Smooth muscle cell (in vitro differentiated cells): ENCODE data around the gene RNF113A. TPM values are rescaled to one million over a fixed set of nuclear protein-coding genes. Genes with fewer than 3 reads are reported as not detected.
"Not testable (repeated sequence)": the region's sequence is repeated elsewhere in the genome, so short reads cannot be mapped to it uniquely, and the experiment has no call there.

ENCODE experiments used
- DNase-seq: peaks from one replicate; lab custom pipeline; 2025; ENCODE audit not compliant: unreplicated experiment; lab: John Stamatoyannopoulos, UW
- H2AFZ ChIP-seq: fragments of 200-600 bp; sonication (generic); 2 replicates; pipeline ENCODE4 v1.6.0; 2016; ENCODE audit warnings: antibody characterized with exemption, low read depth, mild to moderate bottlenecking
- H3F3A ChIP-seq: fragments of 200-600 bp; sonication (generic); 2 replicates; pipeline ENCODE4 v1.6.0; 2017; ENCODE audit warnings: antibody characterized with exemption, low read depth
- H3K27ac ChIP-seq: fragments of 200-600 bp; sonication (generic); 2 replicates; pipeline ENCODE4 v1.5.1; 2016; ENCODE audit warnings: low read depth, mild to moderate bottlenecking
- H3K27me3 ChIP-seq: fragments of 200-600 bp; sonication (generic); 2 replicates; pipeline ENCODE4 v1.6.1; 2016; ENCODE audit warnings: low read depth, mild to moderate bottlenecking
- H3K36me3 ChIP-seq: fragments of 200-600 bp; sonication (generic); 2 replicates; pipeline ENCODE4 v1.5.1; 2016; ENCODE audit warnings: low read depth
- H3K4me1 ChIP-seq: fragments of 200-600 bp; sonication (generic); 2 replicates; pipeline ENCODE4 v1.5.1; 2016; ENCODE audit warnings: low read depth
- H3K4me2 ChIP-seq: fragments of 200-600 bp; sonication (generic); 2 replicates; pipeline ENCODE4 v1.6.0; 2016; ENCODE audit warnings: mild to moderate bottlenecking
- H3K4me3 ChIP-seq: fragments of 200-600 bp; sonication (generic); 2 replicates; pipeline ENCODE4 v1.5.1; 2016; ENCODE audit warnings: mild to moderate bottlenecking
- H3K79me2 ChIP-seq: fragments of 200-600 bp; sonication (generic); 2 replicates; pipeline ENCODE4 v1.6.0; 2016; ENCODE audit warnings: low read depth, mild to moderate bottlenecking
- H3K9ac ChIP-seq: fragments of 200-600 bp; sonication (generic); 2 replicates; pipeline ENCODE4 v1.6.0; 2016; ENCODE audit warnings: low read depth
- H3K9me3 ChIP-seq: fragments of 200-600 bp; sonication (generic); replicated peaks from 2 replicates; pipeline ENCODE4 v1.5.1; 2016; ENCODE audit warnings: low read depth
- H4K20me1 ChIP-seq: fragments of 200-600 bp; sonication (generic); 2 replicates; pipeline ENCODE4 v1.6.0; 2016; ENCODE audit warnings: low read depth
- CTCF ChIP-seq: fragments of 200-600 bp; sonication (generic); IDR thresholded peaks from 2 replicates; pipeline ENCODE4 v1.5.1; 2017; ENCODE audit warnings: borderline replicate concordance, mild to moderate bottlenecking, antibody characterized with exemption; ENCODE audit not compliant: insufficient read depth, poor library complexity, severe bottlenecking
- WGBS: methylation state at CpG from one replicate; pipeline ENCODE4 v1.1.7; 2016; ENCODE audit warnings: low lambda C conversion rate; 5-methylcytosine and 5-hydroxymethylcytosine counted together
- polyA plus RNA-seq: library from polyadenylated mRNA; unstranded; fragments of >200 nt; fragmentation: Nextera tagmentation; extraction: Ambion mirVana; gene quantifications from 2 replicates; pipeline ENCODE4 v1.2.1, GENCODE V29; 2016
- total RNA-seq: library from RNA; depleted of rRNA; stranded (reverse); fragments of >200 nt; gene quantifications from 2 replicates; pipeline ENCODE4 v1.2.3, GENCODE V29; 2014

The RNF113A gene
- total and polyA plus RNA-seq, 2 experiments from 2014 or later, result 16.9 to 19.7 TPM

- H3K79me2 ChIP-seq, result no peaks in the 10 kb centered on the region
- no peak overlapping the region for H2AFZ ChIP-seq
- 90% methylated on average over 5 of the region's 5 CpGs for WGBS
- no peak overlapping the region for H3K4me2 ChIP-seq
- H3K27me3 ChIP-seq, result no peaks in the 10 kb centered on the region
- H4K20me1 ChIP-seq, result no peaks in the 10 kb centered on the region
- H3K9me3 ChIP-seq, result no peaks in the 10 kb centered on the region
- TF ChIP-seq CTCF, result no peak
- no peaks in the 10 kb centered on the region for H3K4me1 ChIP-seq
- H3K36me3 ChIP-seq, result no peaks in the 10 kb centered on the region
- H3K27ac ChIP-seq, result no peak overlapping the region
- no peaks in the 10 kb centered on the region for H3F3A ChIP-seq
- H3K9ac ChIP-seq, result no peak overlapping the region
- no peak overlapping the region for H3K4me3 ChIP-seq
- no peak for DNase-seq
Measured at GRCh38 chrX:119828446-119828845, 43.1 kb downstream of the RNF113A start.

- WGBS, result 78% methylated on average over 7 of the region's 7 CpGs
- H3K27ac ChIP-seq, result no peak overlapping the region
- H3K27me3 ChIP-seq, result no peaks in the 10 kb centered on the region
- no peak overlapping the region for H3K9ac ChIP-seq
- no peak overlapping the region for H3K4me3 ChIP-seq
- no peak for DNase-seq
- no peaks in the 10 kb centered on the region for H3F3A ChIP-seq
- H3K9me3 ChIP-seq, result no peaks in the 10 kb centered on the region
- no peak overlapping the region for H2AFZ ChIP-seq
- no peak for TF ChIP-seq CTCF
- H4K20me1 ChIP-seq, result no peaks in the 10 kb centered on the region
- no peaks in the 10 kb centered on the region for H3K36me3 ChIP-seq
- no peaks in the 10 kb centered on the region for H3K4me1 ChIP-seq
- H3K4me2 ChIP-seq, result no peak overlapping the region
- H3K79me2 ChIP-seq, result no peaks in the 10 kb centered on the region
Measured at GRCh38 chrX:119826399-119826959, 45.1 kb downstream of the RNF113A start.

- not testable (repeated sequence) for H3K36me3 ChIP-seq, H3K9ac ChIP-seq, DNase-seq, H3K9me3 ChIP-seq, H3K4me3 ChIP-seq, H4K20me1 ChIP-seq, H2AFZ ChIP-seq, H3K27ac ChIP-seq, H3K27me3 ChIP-seq, H3F3A ChIP-seq, H3K79me2 ChIP-seq, H3K4me2 ChIP-seq, H3K4me1 ChIP-seq
- WGBS, result 100% methylated on average over 1 of the region's 5 CpGs
Measured at GRCh38 chrX:119824221-119824620, 47.3 kb downstream of the RNF113A start.

- not testable (repeated sequence) for H3K27me3 ChIP-seq, H3K9me3 ChIP-seq
Measured at GRCh38 chrX:119821703-119822102, 49.8 kb downstream of the RNF113A start.

More at GRCh38 chrX:119821703-119822102, 49.8 kb downstream of the RNF113A start:
- not testable (repeated sequence) for DNase-seq, H3K79me2 ChIP-seq, H3K36me3 ChIP-seq, H3K4me2 ChIP-seq, H3K9ac ChIP-seq, H3K4me3 ChIP-seq, H3K27ac ChIP-seq, H4K20me1 ChIP-seq, H3F3A ChIP-seq, H3K4me1 ChIP-seq, H2AFZ ChIP-seq
- WGBS, result 88% methylated on average over 3 of the region's 3 CpGs

Other genes starting within 250 kb of the RNF113A start
- 58.1 and 75.1 TPM in 2 replicates for gene SEPTIN6, start 178.6 kb downstream of the RNF113A start, total RNA-seq
- 50.6 and 58.4 TPM in 2 replicates for gene SEPTIN6, start 178.6 kb downstream of the RNF113A start, polyA plus RNA-seq
- gene SOWAHD, start 113.1 kb downstream of the RNF113A start, total RNA-seq, result not detected in 2 replicates
- gene SOWAHD, start 113.1 kb downstream of the RNF113A start, polyA plus RNA-seq, result 0.33 TPM in 1 of 2 replicates, not detected in the other
- gene RPL39, start 80.1 kb downstream of the RNF113A start, total RNA-seq, result 4,715 and 4,767 TPM in 2 replicates
- 764 and 823 TPM in 2 replicates for gene RPL39, start 80.1 kb downstream of the RNF113A start, polyA plus RNA-seq
- 2.8 and 3.7 TPM in 2 replicates for gene UPF3B, start 18.8 kb downstream of the RNF113A start, total RNA-seq
- 7.9 and 13.0 TPM in 2 replicates for gene UPF3B, start 18.8 kb downstream of the RNF113A start, polyA plus RNA-seq
- 76.4 and 95.9 TPM in 2 replicates for gene NDUFA1, start 99 bp upstream of the RNF113A start, total RNA-seq
- gene NDUFA1, start 99 bp upstream of the RNF113A start, polyA plus RNA-seq, result 282 and 313 TPM in 2 replicates
- not detected in 2 replicates for gene AKAP14, start 24.2 kb upstream of the RNF113A start, total RNA-seq
- gene AKAP14, start 24.2 kb upstream of the RNF113A start, polyA plus RNA-seq, result 0.40 and 2.1 TPM in 2 replicates
- 6.0 and 7.3 TPM in 2 replicates for gene NKAP, start 72.0 kb upstream of the RNF113A start, total RNA-seq
- 6.4 and 7.3 TPM in 2 replicates for gene NKAP, start 72.0 kb upstream of the RNF113A start, polyA plus RNA-seq
- not detected in 2 replicates for gene RHOXF2B, start 206.0 kb upstream of the RNF113A start, total RNA-seq
- 0.06 TPM in 1 of 2 replicates, not detected in the other for gene RHOXF2B, start 206.0 kb upstream of the RNF113A start, polyA plus RNA-seq
- gene RHOXF1, start 244.2 kb upstream of the RNF113A start, total RNA-seq, result not detected in 2 replicates
- 0.48 TPM in 1 of 2 replicates, not detected in the other for gene RHOXF1, start 244.2 kb upstream of the RNF113A start, polyA plus RNA-seq